ENCODE results near the gene IQCH.

IQCH gene

DNA sequence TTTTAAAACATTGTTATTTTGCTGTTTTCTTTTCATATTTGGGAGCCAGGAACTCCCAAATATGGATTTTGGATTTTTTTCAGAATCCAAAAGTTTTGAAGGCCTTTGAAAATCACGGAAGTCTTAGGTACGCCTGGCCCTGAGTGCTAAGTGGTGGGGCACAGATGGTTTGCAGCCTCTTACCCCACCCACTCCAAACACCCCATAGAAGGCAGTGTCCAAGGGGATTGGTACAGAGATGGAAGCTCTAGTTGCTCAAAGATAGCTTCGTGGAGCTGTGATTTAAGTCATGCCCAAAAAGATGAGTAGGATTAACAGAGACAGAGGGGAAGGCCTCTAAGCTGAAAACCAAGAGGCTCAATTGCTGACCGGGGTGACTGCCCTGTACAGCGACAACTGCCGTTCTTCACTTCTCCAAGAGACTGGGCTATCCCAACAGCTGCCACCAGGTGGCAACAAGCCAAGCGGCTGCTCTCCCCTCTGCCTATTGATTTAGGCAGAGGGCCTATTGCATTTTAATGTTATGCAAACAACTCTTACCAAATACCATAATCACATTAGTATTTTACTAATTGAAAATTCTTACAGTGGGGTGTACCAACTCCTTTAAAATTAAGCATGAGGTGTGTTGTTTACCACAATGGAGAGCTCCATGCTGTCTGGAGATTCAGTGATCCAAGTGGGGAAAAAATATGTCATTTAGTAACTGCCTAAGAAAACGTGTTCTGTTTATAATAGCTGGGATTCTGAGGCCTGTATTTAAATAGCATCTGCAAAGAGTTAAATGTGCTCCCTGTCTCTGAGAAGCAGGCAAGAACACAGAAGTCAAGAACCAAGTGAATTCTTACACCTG lies 202.3 kb downstream of the IQCH start:
- peak; percentile 20 for FAIRE-seq

GRCh38 chr15:67458331-67459029 lies 203.9 kb downstream of the IQCH start:
- no peak for FAIRE-seq

- FAIRE-seq = no peak
Measured at GRCh38 chr15:67460521-67460920, 205.9 kb downstream of the IQCH start.

DNA sequence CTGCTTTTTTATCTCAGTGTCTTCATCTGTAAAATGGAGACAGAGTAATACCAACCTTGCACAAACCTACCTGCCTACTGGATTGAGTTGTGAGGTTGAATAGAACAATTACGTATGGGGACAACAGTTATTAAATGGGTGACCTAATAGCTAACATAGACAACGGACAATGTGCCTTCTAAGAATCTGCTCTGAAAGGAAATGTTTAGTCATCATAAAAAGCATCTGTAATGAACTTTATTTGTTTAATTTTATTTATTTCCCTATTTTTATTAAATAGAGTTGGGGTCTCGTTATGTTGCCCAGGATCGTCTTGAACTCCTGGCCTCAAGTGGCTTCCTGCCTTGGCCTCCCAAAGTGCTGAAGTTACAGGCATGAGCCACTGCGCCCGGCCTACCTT lies 207.1 kb downstream of the IQCH start:
- FAIRE-seq = no peak

- FAIRE-seq = no peak
Measured at GRCh38 chr15:67462875-67463274, 208.3 kb downstream of the IQCH start.

DNA sequence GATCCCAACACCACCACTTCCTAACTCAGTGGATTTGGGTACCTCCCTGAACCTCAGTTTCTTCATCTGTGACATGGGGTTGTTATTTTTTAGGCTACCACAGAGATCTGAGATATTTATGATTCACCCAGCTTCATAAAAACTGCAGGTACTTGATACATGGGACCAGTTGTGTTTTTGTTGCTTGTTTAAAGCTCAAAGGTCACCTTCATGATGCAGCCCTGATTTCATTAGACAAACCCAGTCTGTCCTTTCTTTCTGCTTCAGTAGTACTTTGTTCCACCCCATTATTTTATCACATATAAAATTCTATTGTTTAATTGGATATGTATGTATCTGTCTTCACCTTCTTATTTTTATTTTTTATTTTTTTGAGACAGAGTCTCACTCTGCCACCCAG lies 208.9 kb downstream of the IQCH start:
- no peak for FAIRE-seq

GRCh38 chr15:67465196-67465952 lies 210.8 kb downstream of the IQCH start:
- FAIRE-seq = no peak

DNA sequence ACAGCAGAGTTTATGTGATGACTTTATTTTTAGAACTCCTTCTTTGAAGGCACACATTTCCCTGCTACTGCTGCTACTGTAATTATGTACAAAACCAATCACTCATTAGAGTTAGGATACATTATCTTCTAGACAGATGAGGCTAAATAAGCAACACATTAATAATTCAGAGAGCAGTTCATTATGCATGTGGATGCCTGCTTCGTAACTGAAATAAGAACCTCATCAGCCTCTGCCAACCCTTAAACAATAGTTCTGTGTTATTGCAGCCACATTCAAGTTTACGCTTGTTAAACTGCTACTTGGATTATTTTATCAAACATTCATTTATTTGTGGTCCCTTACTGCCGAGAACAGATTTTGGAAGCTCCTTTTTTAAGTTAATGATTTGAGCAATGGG lies 213.8 kb downstream of the IQCH start:
- FAIRE-seq = no peak

GRCh38 chr15:67469680-67470079 lies 215.1 kb downstream of the IQCH start:
- FAIRE-seq = no peak

- FAIRE-seq = no peak
Measured at GRCh38 chr15:67472957-67473356, 218.4 kb downstream of the IQCH start.

DNA sequence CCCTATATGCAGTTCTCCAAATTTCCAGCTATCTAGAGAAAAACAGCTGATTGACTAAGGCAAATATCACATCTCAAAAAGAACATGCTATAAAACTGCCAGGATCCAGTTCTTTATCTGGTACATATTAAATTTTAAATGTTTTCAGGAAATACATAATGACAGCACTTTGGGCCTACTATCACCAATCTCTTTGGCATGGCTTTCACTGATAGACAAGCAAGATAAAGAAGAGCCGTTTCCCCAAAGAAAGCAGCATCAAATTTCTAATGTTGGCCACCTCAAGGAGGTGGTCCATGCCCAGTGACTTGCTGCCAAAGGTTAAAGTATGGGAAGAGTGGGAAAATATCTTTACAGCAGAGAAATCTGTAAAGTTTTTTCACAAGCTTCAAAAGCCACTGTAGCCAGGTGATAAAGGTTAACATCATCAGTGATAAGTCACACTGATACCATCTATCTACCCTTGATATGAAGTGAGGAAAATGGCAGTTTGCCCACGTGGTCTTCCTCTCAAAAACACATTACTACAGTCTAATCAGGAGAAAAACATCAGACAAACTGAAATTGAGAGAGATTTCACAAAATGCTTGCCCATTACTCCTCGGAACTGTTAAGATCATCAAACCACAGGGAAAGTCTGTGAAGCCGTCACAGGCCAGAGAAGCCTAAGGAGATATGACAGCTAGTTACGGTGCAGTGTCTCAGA lies 220.0 kb downstream of the IQCH start:
- no peak for FAIRE-seq

DNA sequence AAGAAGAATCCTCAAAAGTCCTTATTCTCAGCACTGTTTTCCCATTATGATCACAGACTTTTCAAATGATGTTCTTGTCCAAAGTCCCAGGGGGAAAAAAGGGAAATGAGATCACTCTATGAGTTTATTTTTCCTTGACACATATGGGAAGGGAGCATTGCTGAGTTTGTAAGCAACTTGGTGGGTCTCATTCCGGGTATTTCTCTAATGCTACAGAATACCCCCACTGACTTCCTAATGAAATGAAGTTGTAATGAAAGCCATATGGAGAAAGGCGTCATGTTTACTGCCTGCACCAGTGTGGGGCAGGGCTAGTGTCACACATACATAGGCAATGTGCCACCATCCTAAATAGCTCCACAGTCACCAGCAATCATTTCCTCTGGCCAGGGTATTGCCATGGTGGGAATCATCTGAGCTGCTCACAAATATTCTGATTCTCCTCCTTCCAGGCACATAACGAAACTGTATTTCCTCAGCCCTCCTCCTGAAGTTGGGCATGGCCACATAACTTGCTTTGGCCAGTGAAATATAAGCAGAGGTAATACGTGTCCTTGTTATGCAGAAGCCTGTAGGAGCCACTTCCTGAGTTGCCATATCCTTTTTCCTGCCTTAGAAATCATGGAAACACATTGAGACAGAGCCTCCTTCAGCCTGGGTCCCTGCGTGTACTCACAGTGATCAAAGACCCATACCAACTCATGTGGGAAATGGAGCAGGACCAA lies 225.4 kb downstream of the IQCH start:
- no peak for FAIRE-seq

DNA sequence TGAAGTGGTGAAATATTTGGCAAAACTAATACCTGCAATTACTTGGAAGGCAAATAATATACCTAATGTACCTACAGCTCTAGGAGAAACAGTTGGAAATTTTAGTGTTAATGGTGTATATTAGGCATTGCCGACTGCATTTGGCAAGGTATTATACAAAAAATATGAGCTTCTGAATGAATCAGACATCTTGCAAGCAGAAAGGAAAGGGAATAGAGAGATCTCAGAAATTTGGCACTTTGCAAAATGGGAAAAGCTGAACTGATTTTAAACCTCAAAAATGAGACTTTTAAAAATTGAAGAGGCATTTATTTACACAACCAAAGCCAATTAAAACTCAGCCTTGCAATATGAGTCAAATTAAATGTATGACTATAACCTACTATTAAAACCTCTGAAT lies 226.2 kb downstream of the IQCH start:
- no peak for FAIRE-seq

DNA sequence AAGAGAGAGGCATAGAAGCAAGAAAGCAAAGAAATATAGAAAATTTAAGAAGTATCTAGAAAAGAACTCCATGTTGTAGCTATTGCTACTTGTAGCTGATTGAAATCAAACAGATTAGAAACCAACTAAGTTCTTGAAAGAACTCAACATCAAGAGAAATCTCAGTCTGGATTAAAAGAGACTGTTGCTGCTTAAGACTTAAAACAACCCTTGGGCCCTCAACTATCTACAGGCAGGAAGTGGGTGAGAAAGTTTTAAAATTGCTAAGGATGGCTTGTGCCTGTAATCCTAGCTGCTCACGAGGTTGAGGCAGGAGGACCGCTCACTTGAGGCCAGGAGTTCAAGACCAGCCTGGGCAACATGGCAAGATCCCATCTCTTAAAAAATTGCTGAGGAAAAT lies 227.1 kb downstream of the IQCH start:
- no peak for FAIRE-seq

GRCh38 chr15:67495585-67495984 lies 241.0 kb downstream of the IQCH start:
- no peak for FAIRE-seq

- FAIRE-seq = peak; percentile 96
Measured at GRCh38 chr15:67501177-67501835, 246.7 kb downstream of the IQCH start.

DNA sequence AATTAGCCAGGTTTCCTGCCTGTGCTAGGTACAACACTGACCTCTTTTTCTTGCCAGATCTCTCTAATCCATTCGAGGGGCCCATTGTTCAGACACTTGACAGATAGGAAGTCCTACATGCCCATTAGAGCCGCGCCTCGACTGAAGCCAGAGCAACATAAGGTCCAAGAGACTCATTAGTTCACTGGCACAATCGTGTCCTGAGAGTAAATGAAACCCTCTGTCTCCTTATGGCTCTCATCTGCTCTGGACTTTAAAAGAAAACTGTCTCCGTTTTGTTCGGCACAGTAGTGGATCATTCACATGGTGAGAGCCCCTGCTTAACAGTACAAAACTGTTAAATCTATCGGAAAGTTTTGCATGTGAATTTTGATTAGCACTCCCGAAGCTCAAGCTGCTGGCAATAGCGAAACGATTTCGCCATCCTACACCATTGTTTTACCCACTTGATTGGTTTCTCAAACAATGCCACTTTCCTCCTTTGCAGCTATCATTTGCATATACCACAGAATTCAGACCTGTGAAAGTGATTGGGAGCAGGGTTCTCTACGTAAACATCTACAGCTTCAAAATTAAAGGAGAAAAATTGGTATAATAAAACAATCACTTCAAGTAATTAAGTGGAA lies 247.4 kb downstream of the IQCH start:
- no peak for FAIRE-seq

- no peak for FAIRE-seq
Measured at GRCh38 chr15:67504056-67504455, 249.5 kb downstream of the IQCH start.

- FAIRE-seq = no peak
Measured at GRCh38 chr15:67504796-67505195, 250.2 kb downstream of the IQCH start.

- FAIRE-seq = no peak
Measured at GRCh38 chr15:67505675-67506572, 251.3 kb downstream of the IQCH start.
